HFF-Myc (cell line): ENCODE data around the gene GIMAP8.

ENCODE experiments used
- DNase-seq: peaks from one replicate; pipeline ENCODE4 v3.0.0-alpha.2; 2011; ENCODE audit warnings: low read depth; ENCODE audit errors: extremely low read depth
- H3K4me3 ChIP-seq: replicated peaks from 2 replicates; pipeline ENCODE4 v1.5.1; 2011; ENCODE audit warnings: low read depth, mild to moderate bottlenecking, control low read depth, low read length
- CTCF ChIP-seq: IDR thresholded peaks from 2 replicates; pipeline ENCODE4 v1.5.1; 2012; ENCODE audit warnings: mild to moderate bottlenecking, low read depth, low read length, control low read depth; ENCODE audit errors: missing control alignments

Gene GIMAP8

DNA sequence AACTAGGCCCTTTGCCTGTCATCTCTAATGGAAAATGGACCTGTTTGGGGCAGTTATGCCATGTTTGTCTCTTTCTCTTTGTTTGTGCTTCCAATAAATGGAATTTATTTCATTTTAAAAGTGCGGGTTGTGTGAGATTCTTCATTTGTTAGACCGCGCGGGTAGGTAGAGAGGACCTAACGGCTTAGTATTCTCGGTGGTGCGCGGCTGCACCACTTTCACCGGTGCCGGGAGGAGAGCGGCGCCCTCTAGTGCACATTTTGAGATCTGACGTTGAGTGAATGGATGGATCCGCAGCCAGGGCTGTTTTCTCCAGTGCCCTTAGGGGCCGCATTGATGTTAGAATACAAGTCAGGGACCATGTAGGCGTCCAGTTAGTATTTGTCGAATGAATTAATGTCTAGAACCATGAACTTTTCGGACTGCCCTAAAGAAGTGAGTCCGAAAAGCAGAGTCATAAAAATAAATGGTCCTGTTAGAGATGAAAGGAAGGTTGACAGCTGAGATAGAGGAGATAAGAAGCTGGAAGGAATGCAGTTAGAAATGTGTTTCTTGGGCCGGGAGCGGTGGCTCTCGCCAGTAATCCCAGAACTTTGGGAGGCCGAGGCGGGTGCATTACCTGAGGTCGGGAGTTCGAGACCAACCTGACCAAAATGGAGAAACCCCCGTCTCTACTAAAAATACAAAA is 29.3 kb upstream of the GIMAP8 start:
- TF ChIP-seq CTCF: peak; percentile 83
- no peak overlapping the region for H3K4me3 ChIP-seq
- DNase-seq: peak; percentile 66

DNA sequence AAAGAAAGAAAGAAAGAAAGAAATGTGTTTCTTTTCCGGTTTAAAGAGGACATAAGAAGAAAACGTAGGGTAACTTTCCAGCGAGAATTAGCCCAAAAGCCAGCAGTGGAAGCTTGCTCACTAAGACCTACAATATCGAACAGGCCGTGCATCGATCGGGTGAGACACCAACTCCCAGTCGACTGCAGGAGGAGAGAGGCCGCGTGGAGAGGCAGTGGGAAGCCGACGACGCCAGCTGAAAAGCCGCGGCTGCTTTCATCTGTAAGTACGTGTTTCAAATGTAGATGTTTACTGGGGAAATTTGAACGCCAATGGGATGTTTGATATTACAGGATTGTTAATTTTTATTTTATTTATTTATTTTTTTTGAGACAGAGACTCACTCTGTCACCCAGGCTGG is 28.6 kb upstream of the GIMAP8 start:
- DNase-seq: no peak

GRCh38 chr7:150425670-150426069 is 24.8 kb upstream of the GIMAP8 start:
- no peak for TF ChIP-seq CTCF
- H3K4me3 ChIP-seq: no peak overlapping the region
- no peak for DNase-seq

More for the DNA sequence above, 28.6 kb upstream of the GIMAP8 start:
- TF ChIP-seq CTCF: no peak
- H3K4me3 ChIP-seq: no peak overlapping the region

GRCh38 chr7:150428671-150429451 is 21.6 kb upstream of the GIMAP8 start:
- TF ChIP-seq CTCF: no peak
- DNase-seq: peak; percentile 98
- no peak overlapping the region for H3K4me3 ChIP-seq

GRCh38 chr7:150429699-150430098 is 20.7 kb upstream of the GIMAP8 start:
- no peak for TF ChIP-seq CTCF
- no peak overlapping the region for H3K4me3 ChIP-seq
- no peak for DNase-seq

DNA sequence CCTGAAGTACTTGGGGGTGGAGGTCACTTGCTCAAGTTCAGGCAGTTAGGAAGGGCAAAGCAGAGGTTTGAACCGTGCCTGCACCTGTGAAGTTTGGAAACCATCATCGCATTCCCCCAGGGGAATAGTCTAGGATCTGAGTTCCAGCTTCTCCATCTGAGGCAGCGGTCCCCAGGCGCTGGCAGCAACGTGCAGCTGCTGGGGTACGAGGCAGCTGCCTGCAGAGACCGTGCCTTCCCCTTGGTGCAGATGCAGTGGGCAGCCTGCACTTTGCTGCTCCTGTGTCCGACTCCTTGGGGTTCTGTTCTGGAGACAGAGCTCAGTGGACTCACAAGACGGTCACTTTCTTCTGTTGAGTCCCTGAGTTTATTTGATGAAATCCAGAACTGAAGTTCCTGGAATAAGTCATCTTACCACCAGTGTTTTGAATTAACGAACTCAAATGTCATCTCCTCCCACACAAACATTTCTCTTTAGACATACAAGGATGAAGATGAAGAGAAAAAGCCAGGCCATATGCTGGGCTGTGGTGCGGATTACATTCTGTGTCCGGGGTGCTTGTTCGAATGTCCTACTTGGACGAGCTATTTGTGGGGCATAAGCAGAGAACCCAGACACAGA is 19.9 kb upstream of the GIMAP8 start:
- no peak overlapping the region for H3K4me3 ChIP-seq
- no peak for DNase-seq
- TF ChIP-seq CTCF: no peak
